AG09319 (cell line): ENCODE results near the gene TGFB2.

Source experiments
- DNase-seq: peaks from one replicate; pipeline ENCODE4 v3.0.0-alpha.2; 2010; ENCODE audit warnings: low read depth; ENCODE audit errors: extremely low read depth
- CTCF ChIP-seq: IDR thresholded peaks from 2 replicates; pipeline ENCODE4 v1.5.1; 2011; ENCODE audit warnings: low read depth, mild to moderate bottlenecking, inconsistent platforms, low read length, moderate library complexity

TGFB2 gene

GRCh38 chr1:218479436-218480115 is 134.4 kb downstream of the TGFB2 start:
- TF ChIP-seq CTCF: no peak

GRCh38 chr1:218480137-218480536 is 135.0 kb downstream of the TGFB2 start:
- TF ChIP-seq CTCF: no peak

More at GRCh38 chr1:218479436-218480115, 134.4 kb downstream of the TGFB2 start:
- no peak for DNase-seq

GRCh38 chr1:218480588-218481099 is 135.5 kb downstream of the TGFB2 start:
- no peak for TF ChIP-seq CTCF
- no peak for DNase-seq

More at GRCh38 chr1:218480137-218480536, 135.0 kb downstream of the TGFB2 start:
- no peak for DNase-seq

GRCh38 chr1:218481116-218481775 is 136.1 kb downstream of the TGFB2 start:
- no peak for TF ChIP-seq CTCF
- no peak for DNase-seq

- no peak for TF ChIP-seq CTCF
- DNase-seq: no peak
Observed at GRCh38 chr1:218482683-218483082, 137.5 kb downstream of the TGFB2 start.

GRCh38 chr1:218485241-218485928 is 140.2 kb downstream of the TGFB2 start:
- DNase-seq: no peak
- no peak for TF ChIP-seq CTCF

GRCh38 chr1:218488531-218488930 is 143.4 kb downstream of the TGFB2 start:
- TF ChIP-seq CTCF: no peak
- no peak for DNase-seq
